Activated T-cell treated with anti-CD3 and anti-CD28 coated beads for 4 hours (primary cell): Measurements from ENCODE around the gene TMEM253.

Experiments
- DNase-seq: peaks from one replicate; pipeline ENCODE4 v3.0.0-alpha.2; 2020

Gene TMEM253

DNA sequence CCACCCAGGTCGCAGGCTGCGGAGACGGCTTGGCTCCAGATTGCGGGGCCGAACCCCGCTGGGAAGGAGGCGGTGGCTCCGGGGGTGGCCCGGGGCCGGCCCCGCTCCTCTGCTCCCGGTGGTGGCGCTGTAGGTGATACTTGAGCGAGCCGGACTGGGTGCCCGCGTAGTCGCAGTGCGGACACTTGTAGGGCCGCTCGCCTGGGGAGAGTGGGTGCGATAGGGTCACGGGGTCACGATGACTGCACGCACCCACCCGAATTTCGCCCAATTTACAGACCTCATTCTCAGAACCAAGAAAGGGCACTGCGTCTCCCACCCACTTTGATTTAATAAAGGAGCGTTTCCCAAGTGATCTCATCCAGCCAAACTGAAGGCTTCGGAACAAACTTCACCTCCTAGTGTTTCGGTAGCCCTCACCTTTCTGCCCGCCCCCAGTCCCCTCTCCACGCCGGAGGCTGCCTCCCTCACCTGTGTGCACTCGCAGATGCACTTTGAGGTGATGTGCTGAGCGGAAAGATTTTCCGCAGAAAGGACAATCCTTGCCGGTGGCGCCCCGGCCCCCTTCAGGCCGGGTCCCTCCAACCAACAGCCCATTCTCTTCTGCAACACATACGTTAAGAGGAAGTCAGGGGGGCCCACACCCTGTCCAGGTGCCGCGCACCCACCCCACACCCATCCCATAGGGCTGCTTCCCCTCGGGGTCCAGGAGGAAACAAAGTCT is 9.8 kb upstream of the TMEM253 start:
- no peak for DNase-seq

- DNase-seq: no peak
Observed at GRCh38 chr14:21091821-21092272, 9.0 kb upstream of the TMEM253 start.

DNA sequence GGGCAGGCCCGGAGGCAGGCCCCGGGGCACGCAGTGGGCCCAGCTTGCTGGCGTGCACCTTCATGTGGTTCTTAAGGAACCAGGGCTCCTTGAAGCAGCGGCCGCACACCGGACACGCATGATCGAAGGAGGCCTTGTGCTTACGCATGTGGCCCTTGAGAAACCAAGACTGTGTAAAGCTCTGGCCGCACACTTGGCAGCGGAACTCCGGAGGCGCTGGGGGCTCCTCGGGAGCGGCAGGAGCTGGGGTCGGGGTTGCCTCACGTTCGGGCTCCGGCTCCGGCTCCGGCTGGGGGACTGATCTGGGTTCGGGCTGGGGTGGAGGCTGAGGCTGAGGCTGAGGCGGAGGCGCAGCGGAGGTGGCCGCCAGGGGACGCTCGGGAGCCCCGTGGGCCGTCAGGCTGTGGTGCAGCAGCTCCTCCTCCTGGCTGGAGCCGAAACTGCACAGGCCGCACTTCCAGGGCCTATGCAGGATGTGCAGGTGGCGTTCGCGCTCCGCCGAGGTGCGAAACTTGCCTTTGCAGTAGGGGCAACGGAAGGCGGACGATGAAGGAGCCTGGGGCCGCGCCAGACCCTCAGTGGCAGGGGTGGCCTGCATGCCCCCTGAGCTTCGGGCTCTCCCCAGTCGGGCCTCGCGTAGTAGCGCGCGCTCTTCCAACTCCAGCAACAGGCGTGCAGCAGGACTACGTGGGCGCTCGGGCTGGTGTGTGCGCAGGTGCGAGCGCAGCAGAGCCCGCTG is 8.4 kb upstream of the TMEM253 start:
- DNase-seq: peak; percentile 89

DNA sequence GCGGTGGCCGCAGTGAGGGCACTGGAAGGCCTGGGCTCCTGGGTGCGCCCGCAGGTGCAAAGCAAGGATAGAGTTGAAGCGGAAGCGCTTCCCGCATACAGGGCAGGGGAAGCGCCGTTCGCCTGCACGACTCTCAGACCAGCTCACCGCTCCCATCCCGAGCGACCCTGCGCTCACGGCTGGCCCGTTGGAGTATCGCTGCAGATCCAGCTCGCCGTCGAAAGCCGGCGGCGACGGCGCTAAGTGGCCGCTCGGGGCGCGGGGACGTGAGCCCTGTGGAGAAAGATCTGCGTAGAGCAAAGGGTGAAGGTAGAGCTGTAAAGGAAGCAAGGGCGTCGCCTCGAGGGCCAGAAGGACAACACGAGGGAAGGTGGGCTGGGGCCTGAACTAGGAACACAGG is 7.8 kb upstream of the TMEM253 start:
- no peak for DNase-seq

DNA sequence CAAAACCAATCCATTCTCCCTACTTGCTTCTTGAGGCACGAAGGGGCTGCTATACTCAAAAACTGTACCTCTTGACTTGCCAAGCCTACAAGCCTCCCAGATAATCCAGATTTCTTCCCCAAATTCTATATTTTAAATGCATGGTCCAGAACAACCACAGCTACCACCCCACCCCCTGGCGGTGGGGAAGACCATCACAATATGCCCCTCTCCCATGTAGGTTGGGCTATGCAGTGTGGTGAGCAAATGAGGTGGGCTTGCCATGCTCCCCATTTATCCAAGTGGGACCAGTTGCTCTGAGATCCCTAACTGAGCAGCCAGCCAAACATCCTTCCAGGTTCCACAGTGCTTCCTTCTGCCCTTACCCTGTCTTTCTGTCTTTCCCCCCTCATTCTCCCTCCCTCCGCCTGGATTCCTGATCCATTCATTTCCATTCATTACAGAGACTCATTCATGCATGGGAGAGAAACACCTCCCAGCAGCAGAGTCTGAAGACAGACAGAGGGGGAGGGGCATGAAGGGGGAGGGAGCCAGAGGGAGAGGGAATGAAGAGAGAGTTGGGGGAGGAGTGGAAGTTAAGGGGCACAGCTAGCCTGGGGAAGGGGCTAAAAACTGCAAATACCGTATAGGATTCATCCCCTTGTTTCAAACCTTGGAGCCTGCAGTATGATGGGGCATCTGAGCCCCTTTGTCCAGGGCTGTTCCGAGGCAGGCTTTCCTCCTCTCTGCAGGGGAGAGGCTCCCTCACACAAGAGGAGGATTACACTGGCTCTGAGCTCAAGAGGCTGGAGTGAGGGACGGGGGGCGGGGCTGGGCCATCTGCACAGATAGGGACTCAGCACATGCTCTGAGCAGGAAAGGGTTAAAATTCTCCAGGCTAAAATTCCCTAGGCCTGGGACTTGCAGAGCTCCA is 6.8 kb upstream of the TMEM253 start:
- DNase-seq: no peak

GRCh38 chr14:21095430-21096205 is 5.2 kb upstream of the TMEM253 start:
- DNase-seq: no peak

- DNase-seq: no peak
Observed at GRCh38 chr14:21096438-21096837, 4.4 kb upstream of the TMEM253 start.

- DNase-seq: no peak
Observed at GRCh38 chr14:21096978-21097635, 3.8 kb upstream of the TMEM253 start.

- DNase-seq: no peak
Observed at GRCh38 chr14:21097636-21098075, 3.2 kb upstream of the TMEM253 start.

DNA sequence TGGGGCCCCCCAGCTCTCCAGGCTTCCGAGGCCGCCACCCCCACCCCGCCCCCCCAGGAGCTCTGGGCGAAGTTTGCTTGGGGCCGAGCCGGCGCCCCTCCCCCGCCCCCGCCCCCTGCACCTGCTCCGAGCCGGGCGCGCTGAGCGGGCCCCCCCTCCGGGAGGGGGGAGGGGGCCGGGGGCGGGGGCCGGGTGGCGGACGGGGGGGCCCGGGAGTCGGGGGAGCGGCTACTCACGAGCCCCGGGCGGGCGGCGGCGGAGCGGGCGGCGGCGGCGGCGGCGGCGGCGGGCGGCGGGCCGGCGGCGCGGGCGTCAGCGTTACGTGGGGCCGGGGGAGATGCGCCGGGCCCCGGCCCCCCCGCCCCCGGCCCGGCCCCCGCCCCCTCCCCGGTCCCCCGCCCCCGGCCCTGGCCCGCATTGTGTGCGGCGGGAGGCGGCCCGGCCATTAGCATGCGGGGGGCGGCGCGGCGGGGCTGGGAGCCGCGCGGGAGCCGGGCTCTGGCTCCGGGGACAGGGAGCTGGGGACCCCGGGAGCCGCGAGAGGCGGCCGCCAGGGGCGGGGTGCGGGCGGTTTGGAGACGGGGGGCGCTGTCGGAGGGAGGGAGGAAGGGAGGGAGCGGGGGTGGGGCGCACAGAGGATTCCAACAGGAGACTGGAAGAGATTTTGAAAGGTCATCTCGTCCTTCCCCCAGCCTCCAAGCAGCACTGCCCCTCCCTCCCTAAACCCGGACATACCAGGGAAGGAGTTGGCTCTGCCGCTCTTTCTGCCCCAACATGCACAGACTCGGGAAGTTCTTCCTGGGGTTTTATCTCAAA is 2.6 kb upstream of the TMEM253 start, which contains the start of gene ZNF219:
TSS of gene ZNF219 (minus strand) at position 580 of the 816 bp plus-strand sequence. CDS start 5,064 bp downstream, outside the sequence.
- DNase-seq: no peak

DNA sequence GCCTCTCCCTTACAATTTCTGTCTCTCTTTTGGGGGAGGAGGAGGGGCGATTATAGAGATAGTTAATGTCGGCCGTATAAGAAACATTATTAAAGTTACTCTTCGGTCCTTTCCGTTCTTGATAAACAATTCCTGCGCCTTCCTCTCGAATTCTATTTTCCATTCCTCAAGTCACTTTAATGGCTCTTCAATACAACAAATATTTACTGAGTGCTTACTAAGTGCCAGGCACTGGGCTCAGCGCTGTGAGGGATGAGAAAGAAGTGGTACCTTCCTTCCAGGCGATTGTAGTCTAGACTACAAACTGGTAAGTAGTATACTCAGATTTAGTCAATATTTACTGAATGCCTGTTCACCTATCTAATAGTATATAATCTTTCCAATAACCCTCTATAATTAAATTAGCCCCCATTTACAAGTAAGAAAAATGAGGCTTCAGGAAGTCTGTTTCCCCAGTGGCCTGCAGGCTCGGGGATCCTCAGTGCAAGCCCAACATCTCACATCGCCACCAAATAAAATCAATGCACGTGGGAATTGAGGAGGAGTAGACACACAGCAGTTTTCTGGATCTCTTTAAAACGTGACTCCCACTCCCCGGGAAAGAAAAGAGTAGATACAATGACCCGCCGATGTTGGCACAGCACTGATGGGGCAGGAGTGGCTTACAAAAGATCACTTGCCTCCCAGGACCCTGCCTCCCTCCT is 1.8 kb upstream of the TMEM253 start:
- no peak for DNase-seq

- DNase-seq: no peak
Observed at GRCh38 chr14:21099596-21099985, 1.3 kb upstream of the TMEM253 start.

GRCh38 chr14:21101802-21102413 is 1.0 kb downstream of the TMEM253 start:
- no peak for DNase-seq

GRCh38 chr14:21102521-21103410 is 1.9 kb downstream of the TMEM253 start:
- no peak for DNase-seq

DNA sequence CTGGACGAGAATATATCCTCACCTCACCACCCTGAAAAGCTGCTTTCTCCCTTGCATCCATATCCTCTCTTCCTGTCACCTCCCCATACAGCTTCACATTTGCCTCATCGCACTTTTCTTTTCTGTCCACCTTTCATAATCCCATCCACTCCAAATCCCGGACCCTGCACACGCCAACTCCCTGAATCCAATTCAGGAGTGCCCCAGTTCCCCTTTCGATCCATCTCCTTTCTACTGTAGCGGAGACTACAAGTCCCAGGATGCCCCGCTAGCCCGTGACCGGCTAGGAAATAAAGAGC is 2.5 kb downstream of the TMEM253 start:
- DNase-seq: no peak

GRCh38 chr14:21103710-21104447 is 3.0 kb downstream of the TMEM253 start:
- DNase-seq: peak; percentile 89

- peak; percentile 40 for DNase-seq
Observed at GRCh38 chr14:21104448-21105060, 3.7 kb downstream of the TMEM253 start.

DNA sequence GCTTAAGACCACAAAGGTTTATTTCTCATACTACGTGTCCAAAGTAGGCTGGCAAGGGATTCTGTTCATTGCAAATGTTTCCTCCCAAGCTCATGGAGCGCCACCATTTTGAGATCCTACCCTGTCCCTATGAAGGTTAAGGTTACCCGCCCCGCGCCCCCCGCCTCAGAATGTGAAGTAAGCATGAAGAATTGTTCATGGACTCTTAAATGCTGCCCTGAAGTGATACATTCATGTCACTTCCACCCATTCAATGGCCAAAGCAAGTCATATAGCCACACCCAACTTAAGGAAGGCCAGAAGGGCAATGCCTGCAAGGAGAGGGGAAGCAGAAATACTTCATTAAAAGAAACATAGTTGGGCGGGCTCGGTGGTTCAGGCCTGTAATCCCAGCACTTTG is 4.2 kb downstream of the TMEM253 start:
- DNase-seq: no peak
